Stimulated activated CD4-positive, alpha-beta T cell treated with anti-CD3 and anti-CD28 coated beads, Interleukin-12 subunit alpha, Interleukin-12 subunit beta, amount 100 ng/mL, for 4 hours (primary cell): ENCODE results near the gene TBC1D16.

Experiments used
- DNase-seq: peaks from one replicate; pipeline ENCODE4 v3.0.0-alpha.2; 2020

Gene TBC1D16

DNA sequence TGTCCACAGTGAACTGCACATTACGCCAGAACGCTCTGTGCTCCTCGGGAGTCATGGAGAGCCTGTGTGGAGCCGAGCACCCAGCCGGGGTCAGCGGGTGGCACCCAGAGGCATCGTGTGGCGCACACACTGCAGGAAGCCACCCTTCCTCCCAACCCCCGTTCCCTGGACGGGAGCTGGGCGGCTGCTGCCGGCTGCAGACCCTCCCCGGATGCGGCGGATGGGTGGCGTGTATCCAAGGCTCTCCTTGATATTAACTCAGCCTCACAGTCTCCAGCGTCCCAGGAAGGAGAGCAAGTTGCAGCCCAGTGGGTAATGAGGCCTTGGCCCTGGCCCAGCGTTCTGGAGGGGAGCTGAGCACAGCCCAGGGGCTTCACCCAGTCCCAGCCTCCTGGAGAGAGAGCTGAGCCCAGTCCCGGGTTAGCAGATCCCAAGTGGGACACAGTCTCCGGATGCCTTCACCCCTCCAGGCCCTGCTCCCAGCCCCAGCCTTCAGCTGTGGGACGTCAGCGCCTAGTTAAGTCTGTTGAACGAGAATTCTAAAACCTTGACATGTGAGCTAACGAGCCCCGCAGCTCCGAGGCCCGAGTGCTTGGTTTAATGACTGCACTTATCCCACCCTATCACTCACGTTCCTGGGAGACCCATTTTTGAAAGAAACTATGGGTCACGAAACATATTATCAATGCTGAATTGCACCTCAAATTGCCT lies 86.6 kb downstream of the TBC1D16 start:
- no peak for DNase-seq

DNA sequence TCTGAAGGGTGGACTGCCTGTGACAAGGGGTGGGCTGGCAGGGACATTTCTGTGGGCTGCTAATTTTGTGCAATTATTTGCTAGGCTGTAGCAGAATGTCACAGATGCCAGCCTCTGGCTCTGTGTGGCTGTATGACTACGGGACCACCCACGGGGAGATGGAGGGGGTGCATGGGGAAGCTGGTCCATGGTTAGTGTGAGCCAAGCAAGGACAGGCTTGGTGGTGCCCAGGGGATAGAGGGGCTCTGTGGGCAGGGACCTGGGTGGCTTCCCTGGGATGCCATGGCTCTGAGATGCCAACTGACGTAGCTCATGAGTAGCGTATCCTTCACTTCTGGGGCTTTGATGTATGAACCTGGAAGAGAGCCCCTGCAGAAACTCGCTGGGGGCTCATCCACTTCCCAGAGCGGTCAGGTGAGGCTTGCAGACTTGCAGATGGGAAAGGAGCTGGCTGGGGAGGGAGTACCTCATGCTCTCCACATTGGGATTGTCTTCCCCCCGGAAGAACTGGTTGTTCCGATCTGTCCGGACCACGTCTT lies 87.2 kb downstream of the TBC1D16 start:
- DNase-seq, result no peak

DNA sequence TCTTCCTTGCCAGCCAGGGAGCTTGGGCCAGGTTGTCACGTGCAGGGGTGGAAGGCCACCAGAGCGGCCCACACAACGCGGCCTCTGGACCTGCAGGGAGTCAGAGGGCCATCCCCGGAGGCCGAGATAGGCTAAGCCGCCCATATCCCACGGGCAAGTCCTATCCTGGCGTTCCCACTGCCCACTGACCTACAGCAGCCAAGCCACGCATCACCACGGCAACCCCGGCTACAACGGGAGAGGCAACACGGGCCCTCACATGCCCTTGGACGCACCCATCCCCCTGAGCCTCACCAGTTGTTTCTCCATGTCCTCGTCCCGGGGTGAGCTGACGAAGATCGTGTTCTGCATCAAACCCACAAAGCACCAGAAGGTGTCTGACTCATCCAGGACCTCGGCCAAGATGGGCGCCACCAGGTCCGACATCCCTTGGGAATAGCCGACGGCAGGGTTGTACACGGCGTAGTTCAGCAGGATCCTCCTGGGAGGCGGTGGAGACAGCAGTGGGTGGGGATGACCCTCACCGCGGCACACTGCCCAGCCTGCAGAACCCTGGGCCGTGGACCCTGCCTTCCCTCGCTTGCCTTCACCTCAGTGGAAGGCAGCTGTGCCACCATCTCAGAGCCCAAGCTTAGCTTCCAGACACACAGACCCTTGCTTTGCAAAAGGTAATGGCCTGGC lies 88.2 kb downstream of the TBC1D16 start:
- DNase-seq, result no peak

DNA sequence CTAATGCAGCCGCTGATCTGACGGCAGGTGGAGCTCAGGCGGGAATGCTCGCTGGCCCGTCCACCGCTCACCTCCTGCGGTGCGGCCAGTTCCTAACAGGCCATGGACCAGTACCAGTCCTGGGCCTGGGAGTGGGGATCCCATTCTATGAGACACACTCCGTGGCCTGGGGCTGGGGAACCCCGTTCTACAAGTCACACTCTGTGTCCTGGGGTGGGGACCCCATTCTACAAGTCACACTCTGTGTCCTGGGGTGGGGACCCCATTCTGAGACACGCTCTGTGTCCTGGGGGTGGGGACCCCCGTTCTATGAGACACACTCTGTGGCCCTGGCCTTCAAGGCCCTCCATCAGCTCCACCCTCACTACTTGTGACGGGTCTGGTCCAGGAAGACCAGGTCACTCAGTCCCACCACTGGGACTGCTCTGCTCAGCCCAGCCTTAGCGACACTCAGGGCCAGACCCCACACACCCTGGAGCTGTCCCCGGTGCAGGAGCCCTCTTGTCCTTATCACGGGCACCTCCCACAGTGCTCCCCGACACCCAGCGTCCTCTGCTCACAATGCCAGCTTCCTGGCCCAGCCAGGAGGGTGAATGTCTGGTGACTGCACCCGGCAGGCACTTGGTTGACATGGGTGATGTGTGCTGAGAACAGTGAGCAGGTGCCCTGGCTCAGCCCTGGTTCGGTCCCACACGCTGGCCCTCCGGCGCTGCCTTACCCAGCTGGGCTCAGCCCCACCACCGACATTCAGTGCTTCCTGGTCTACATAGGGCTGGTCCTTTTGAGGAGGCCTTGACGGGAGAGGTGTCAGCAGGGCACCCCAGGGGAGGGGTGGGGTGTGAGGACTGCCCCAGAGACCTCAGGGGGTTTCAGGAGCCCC lies 89.1 kb downstream of the TBC1D16 start:
- DNase-seq, result no peak

DNA sequence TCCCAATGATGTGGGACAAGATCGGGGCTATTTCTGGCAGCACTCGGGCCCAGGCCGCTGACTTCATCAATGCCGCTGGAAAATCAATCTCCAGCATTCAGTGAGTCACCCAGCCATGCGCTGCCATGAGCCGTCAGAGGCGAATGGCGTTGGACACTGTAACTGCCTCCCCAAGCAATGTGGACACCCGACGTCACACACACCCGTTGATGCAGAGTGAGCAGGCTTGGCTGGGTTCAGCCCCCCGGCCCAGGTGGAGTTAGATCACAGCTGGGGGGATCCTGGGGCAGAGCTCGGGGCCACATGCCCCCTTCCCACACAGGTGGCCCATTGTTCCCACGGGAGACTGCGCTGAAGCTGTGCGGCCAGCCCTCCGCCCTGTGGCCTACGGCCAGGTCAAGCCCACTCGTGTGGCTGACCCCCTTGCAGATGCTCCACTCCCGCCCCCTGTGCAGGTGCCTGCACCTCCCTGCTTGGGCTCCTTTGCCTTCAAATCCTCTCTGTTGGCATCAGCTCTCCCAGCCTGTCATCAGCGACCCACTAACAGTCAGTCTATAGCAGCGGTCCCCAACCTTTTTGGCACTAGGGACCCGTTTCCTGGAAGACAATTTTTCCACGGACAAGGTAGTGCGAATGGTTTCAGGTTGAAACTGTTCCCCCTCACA lies 89.9 kb downstream of the TBC1D16 start:
- no peak for DNase-seq

DNA sequence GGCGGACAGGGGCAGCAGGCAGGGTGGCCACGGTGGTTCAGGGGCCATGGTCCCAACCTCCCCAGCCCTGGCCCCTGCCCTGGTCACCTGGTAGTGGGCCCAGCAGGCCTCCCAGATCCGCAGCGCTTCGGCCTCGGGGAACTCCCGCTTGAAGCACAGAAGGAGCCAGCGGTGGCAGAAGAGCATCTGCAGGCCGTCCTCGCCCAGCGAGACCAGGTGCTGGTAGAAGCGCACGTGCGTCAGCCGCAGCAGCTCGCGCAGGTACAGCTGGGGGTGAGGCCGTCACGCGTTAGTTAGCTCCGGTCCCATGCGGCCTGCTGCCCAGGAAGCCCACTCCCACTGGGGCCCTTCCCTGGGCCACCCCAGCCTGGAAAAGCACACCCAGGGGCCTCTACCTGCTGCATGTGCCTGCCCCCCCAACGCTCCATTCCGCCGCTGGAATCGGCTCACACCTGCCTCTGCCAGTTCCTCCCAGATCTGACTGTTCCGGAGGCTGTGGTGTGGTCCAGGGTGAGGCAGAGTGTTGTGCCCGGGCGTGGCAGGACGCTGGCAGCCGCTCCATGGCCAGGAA lies 90.8 kb downstream of the TBC1D16 start:
- no peak for DNase-seq

DNA sequence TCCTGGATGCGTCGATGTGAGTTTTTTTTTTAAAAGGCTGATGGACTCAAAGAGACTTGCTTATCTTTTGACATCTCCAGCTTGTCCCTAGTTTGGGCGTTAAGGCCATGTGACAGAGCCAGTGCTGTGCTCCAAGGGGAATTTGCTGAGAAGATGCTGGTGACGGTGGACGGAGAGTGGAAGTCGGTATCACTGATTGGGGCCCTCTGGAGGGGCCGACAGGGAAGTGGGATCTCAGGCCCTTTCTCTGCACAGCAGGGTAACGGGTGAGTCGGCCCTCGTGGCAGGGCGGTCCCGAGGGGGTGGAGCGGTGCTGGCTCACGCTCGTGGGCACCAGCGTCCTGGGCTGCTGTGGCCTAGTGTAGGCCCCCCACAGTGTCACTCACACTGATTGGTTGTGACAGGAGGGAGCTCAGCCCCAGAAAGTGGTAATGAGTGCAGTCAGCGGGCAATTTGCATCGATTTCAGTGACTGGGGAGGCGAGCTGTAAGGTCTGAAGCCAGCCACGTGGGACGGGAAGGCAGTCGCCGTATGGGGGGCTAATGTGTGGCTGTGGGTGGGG lies 91.3 kb downstream of the TBC1D16 start:
- no peak for DNase-seq

DNA sequence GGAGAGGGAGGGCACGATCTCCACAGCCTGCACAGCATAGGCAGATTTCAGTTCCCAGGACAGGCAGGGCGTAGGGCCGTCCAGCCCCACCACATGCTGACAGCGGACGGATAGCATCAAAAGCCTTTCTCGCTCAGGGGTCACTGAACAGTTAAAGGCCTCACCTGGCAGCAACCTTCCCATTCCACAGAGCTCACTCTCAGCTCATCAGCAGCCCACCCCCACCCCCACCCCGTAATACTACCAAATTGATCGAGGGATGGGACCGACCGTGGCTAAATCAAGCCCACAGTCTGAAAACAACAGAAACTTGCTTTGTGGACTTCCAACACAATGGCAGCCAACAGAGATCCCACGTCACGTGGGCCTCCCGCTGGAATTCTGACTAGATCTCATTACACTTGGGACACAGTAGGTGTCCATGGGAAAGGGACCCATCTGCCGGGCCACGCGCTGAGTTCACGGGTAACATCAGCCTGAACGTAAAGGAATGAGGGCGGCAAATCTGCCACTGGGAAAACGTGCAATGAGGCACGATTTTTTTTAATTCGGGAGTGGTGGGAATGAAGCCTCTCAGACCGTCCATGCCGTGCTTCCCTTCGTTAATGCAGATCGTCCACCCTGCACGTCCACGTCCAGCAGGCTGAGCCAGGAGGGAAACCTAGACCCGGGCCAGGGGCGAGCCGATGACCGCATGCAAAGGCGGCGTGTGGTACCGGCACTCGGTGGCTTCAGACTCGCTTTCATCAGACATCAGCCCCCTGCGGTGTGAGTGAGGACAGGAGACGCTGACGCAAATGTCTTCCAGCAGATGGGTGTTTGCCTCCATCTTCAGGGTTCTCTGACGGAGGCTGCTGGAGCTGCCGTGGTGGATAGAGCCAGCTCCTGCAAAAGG lies 92.1 kb downstream of the TBC1D16 start:
- no peak for DNase-seq

DNA sequence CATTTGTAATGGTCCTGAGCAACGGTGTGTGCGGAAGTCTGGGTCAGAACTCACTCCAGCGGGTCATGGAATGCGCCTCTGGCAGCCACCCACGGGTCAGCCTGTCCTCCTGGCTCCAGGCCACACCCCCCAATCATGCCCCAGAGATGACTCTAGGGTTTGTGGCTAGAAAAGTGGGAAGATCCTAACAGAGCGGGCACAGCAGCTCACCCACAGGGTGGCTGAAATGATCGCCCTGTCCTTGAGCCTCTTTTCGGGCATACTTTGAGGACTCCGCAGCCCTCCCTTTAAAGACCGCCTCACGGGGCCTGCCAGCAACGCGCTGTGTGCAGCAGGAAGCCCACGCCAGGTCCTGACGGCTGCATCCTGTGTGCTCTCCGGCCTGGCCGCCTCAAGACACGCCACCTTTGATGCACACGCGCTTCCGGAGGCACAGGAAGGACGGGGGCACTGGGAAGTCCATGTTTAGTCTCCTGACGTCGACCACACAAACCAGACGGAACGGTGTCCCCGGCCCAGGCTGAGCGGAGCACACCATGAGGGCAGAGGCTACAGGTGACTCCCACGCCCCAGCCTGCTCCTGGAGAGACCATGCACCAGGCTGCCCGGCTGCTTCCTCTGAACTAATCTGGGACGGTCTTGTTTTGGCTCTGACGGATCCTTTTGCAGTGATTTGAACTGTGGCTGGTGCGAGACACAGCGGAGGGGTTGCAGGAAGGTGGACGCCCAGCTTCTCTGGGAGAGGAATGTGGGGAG lies 92.9 kb downstream of the TBC1D16 start:
- DNase-seq, result no peak

DNA sequence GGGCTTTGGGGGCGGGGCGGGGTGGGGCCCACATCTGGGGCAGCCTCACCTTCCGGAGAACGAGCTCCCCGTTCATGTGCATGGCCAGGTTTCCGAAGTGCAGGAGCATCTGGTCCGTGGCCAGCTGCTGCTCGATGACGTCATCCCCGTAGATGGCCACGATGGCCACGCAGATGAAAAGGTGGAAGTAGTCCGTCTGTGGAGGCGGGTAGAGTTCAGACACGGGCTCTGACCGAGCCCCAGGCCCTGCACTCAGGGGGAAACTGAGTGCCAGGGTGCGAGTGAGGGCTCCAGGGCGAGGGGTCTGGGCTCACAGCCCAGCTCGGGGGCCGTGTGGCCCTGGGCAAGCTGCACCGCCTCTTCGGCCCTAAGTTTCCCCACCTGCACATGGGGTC lies 93.7 kb downstream of the TBC1D16 start:
- DNase-seq, result no peak

DNA sequence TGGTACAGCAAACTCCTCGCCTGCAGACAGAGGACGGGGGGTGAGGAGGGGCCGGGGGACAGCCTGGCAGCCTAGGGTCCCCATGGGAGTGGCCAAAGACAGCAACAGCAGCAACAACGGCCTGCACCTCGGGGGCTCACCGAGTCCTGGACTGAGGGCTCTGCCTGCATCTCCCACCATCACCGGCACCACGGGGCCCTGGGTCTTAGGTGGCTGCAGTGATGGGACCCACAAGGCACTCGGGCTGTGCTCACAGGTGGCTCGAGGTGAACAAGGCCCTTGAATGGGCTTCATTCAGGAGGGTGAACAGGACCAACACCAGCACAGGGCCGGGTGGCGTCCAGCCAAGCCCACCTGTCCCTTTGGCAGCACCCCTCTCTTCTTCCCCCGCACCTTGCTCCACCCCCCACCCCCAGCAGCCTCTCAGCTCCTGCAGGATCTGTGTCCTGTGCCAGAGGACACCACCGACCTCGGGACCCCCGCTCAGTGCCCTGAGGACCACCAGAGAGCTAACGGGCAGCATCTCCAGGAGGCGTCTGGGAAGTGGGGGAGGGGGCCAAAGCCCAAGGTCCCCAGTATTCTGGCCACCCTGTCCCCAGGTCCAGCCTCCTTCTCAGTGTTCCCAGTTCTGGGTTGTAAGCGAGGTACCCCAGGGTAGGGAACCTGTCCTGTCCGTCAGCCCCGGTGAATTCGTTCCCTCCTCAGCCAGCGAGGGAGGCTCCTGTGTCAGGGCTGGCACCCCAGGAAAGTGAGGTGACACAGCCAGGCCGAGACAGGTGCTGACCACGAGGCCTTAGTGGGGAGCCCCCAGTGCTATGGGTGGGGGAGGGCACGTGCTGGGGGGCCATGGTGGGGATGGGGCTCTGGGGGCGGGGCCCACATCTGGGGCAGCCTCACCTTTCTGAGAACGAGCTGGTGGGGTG lies 94.3 kb downstream of the TBC1D16 start:
- DNase-seq, result no peak

DNA sequence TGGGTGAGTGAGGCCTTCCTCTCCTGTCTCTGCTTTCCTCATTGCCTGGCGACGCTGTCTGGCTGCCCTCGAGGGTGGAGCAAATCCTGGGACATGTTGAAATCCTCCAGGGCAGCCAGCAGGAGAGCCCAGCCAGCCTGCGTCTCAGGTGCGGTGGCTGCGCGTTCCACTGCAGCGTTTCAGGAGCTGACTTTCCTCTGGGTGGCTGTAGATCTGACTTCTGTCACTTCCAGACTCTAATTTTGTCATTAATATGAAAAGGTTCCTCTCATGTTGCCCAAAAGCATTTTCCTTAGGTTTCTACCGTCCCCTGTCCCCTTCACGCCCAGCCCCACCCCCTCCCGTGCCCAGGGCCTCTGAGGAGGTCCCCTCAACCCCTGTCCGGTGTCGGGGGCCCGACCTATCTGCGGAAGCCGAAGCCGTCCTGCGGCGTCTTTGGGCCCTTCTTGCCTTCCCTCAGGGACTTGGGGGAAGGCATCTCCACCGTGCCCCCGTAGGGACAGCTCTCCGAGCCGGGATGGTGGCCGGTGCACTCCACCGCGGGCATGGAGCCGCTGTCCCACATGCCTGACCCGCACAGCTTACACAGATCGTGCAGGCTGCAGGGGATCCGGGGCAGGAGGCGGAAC lies 95.1 kb downstream of the TBC1D16 start:
- DNase-seq, result no peak

DNA sequence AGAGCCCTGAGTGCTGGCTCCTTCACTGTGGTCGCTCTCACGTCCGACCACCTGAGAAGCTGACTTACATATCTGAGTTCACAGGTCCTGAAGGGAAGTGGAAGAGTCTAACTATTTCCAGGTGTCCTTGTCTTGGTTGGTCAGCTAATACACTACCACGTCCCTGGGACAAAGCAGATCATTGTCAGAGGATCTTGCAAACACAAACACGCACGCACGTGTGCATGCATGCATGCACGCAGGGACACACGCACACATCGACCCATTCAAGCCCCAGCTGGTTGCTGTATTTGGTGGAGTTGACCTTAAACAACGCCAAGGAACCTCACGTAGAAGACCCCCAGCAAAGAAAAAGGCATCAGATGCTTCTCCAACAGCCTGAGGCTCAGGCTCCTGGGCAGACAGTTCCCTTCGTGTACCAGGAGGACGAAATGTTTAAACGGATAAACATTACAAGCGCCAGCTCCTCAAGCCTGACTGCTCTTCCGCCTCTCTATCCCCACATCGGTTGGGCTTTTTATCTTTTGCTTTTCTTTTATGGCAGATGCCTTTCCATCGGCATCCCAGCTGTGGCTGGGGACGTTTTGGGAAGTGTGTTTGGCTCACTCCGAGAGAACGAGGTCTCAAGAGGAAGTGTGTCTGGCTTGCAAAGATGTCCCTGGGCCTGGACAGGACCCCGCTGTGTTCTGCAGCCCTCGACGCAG lies 95.8 kb downstream of the TBC1D16 start:
- DNase-seq, result no peak

DNA sequence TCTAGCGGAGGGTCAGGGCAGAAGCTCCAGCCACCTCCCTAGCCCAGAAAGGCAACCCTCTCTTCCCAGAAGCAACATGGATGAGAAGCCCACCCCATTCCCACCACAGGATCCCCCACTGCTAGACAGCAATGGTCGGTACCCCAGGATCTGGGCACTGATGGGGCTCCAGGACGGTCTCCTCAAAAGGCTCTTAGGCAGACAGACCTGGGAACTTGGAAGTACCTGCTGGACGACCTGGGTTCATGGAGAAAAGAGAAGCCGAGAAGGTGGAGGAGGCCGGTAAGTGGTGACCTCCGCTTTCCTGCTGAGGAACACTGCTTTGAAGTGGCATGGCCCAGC lies 96.6 kb downstream of the TBC1D16 start:
- no peak for DNase-seq

DNA sequence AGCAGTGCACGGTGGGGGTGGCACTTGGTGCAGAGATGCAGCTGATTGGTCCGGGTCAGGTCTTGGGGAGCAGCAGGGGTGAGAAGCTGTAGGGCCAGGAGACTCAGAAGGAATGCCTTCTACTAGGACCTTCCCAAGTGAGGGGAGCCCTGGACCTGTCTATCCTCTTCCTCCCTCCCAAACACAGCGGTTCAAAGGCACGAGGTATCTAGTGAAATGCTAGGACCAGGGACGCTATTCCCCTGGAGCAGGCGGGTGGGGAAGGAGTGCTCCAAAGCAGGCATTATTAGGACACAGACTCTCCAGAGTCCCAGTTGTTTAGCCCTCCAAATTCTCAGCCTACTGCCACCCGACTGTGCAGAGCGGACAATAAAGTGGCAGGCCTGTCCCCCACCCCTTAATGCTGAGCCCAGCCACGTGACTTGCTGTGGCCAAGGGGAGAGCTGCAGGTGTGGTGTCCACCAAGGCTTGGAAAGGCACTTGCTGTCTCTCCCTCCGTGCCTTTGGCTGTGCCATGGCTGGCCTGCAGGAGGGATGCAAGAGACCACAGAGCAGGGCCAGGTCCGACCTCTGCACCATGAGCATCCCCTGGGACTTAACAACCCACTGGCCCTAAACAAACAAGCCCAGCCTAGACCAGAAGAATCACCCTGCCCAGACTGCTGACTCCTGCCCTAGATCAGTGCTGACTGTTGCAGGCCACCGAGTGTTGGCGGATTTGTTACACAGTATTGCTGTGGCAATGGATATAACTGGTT lies 97.2 kb downstream of the TBC1D16 start:
- DNase-seq, result no peak

DNA sequence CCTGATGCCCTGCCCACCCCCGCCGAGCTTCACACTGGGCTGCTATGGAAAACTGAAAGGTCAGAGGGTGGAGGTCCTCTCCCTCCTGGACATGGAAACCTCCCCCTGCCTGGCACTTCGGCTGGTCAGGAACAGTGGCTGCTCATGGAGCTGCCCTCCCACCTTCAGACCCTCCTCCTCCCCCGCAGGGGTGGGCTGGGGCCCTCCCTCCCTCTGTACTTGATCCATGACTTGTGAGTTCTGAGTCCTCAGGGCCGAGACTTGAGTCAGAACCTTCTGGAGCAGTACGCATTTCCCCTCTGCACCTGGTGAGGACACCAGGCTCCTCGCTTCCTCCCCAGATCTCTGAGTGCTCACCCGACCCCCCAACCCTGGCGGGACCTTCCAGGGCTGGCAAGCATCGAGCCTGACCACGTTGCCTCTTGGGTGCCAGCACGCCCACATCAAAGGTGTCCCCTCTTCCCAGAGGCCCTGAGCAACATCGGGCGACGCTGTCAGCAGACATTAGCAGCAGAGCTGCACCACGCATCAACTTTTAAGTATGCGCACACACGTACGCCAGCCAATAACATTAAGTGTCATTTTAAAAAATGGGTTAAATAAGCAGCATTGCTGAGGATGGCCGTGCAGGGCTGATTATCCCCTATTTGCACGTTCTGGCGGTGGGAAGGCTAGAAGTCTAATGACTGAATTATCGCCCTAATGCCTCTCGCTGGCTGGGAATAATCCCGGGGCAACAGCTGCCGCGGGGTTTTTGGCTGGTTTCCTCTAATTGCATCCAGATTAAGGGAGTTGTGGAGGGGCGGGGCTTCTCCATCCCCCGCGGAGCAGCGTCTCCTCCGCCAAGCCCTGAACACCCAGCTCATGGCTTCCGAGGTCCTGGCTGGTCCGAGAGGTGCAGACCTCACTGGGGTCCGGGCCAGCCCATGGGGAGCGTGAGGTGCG lies 98.0 kb downstream of the TBC1D16 start:
- no peak for DNase-seq
